ENCODE measurements around the gene ZFAND3. TPM values are rescaled to one million over a fixed set of nuclear protein-coding genes. Genes with fewer than 3 reads are reported as not detected.
"Not testable (repeated sequence)": the region's sequence is repeated elsewhere in the genome, so short reads cannot be mapped to it uniquely, and the experiment has no call there.

ZFAND3 gene
- total and polyA plus RNA-seq, 2 donors (not counting 1 experiment from before 2014, with no cell fraction given): 13.5 to 58.3 TPM

- H3K27me3 Mint-ChIP-seq: no peaks in the 10 kb centered on the region
- ATAC-seq (ENCODE audit: low read depth): no peak
Measured at GRCh38 chr6:38119516-38119915, 300.0 kb downstream of the ZFAND3 start.

DNA sequence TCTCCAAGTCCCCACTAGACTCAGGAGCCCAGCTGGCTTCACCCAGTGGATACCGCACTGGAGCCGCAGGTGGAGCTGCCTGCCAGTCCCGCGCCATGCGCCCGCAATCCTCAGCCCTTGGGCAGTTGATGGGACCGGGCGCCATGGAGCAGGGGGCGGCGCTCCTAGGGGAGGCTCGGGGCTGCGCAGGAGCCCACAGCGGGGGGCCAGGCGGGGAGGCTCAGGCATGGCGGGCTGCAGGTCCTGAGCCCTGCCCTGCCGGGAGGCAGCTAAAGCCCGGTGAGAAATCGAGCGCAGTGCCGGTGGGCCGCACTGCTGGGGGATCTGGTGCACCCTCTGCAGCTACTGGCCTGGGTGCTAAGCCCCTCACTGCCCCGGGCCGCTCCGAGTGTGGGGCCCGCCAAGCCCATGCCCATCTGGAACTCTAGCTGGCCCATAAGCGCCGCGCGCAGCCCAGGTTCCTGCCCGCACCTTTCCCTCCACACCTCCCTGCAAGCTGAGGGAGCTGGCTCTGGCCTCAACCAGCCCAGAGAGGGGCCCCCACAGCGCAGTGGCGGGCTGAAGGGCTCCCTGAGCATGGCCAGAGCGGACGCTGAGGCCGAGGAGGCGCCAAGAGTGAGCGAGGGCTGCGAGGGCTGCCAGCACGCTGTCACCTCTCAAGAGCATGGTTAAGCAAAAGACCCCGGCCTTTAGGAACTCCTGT, 304.8 kb downstream of the ZFAND3 start:
- H2AFZ ChIP-seq (ENCODE audit: insufficient read depth, low read depth, low read length, poor library complexity, severe bottlenecking); H3K4me2 ChIP-seq (replicated peaks; ENCODE audit: low read depth, low read length, poor library complexity, severe bottlenecking); H3K4me1 ChIP-seq (ENCODE audit: control insufficient read depth in 2 of 2, insufficient read depth in 2 of 2, low read length in 2 of 2); H3K9ac ChIP-seq (ENCODE audit: low read length); ATAC-seq (ENCODE audit: low read depth); H4K20me1 ChIP-seq (ENCODE audit: control insufficient read depth, insufficient read depth, low read length, poor library complexity, severe bottlenecking); H3K9me3 Mint-ChIP-seq (ENCODE audit: insufficient read depth); H3K4me1 Mint-ChIP-seq; H3K4me3 ChIP-seq (ENCODE audit: control extremely low read depth in 1 of 5, extremely low read depth in 1 of 5, insufficient read depth in 1 of 5, low read depth in 2 of 5, low read length in 4 of 5); H3K9me3 ChIP-seq (ENCODE audit: control extremely low read depth in 1 of 3, control insufficient read depth in 2 of 3, insufficient read depth in 1 of 3, low read length in 2 of 3); H3K27ac ChIP-seq (ENCODE audit: low read length in 2 of 2); H3K27me3 Mint-ChIP-seq; intact Hi-C loops (cut with micrococcal nuclease); H3K79me2 ChIP-seq (ENCODE audit: control insufficient read depth, insufficient read depth, low read length); H3K27ac Mint-ChIP-seq; POLR2A ChIA-PET; DNase-seq; H3K4me3 Mint-ChIP-seq; H3K27me3 ChIP-seq (replicated peaks in 1 of 4; ENCODE audit: control extremely low read depth in 1 of 4, control insufficient read depth in 3 of 4, insufficient read depth in 4 of 4, low read length in 3 of 4): not testable (repeated sequence)
- CTCF ChIA-PET: interaction anchor here (1.7 kb wide), 1 partner anchor 8 kb away, joined by 4 read pairs; no protein-coding TSS in a partner anchor
- peaks cover 7 to 20% of the 10 kb centered on the region in 2 experiments for H3K36me3 ChIP-seq (replicated peaks in 1 of 2; ENCODE audit: control extremely low read depth in 1 of 2, control insufficient read depth in 1 of 2, extremely low read depth in 1 of 2, insufficient read depth in 2 of 2, low read length in 1 of 2)
- 98% methylated on average over 36 of the region's 40 CpGs for WGBS (ENCODE audit: insufficient coverage)

More at GRCh38 chr6:38119516-38119915, 300.0 kb downstream of the ZFAND3 start:
- intact Hi-C loops (cut with micrococcal nuclease): no loop called here
- Mint-ChIP-seq H3K4me1 (no peaks in the 10 kb centered on the region), H3K27ac (no peak overlapping the region), H3K9me3 (ENCODE audit: insufficient read depth) (no peaks in the 10 kb centered on the region), H3K4me3 (no peak overlapping the region)
- H3K27me3 ChIP-seq (replicated peaks in 1 of 4; ENCODE audit: control extremely low read depth in 1 of 4, control insufficient read depth in 3 of 4, insufficient read depth in 4 of 4, low read length in 3 of 4): no peaks in the 10 kb centered on the region
- no peak overlapping the region for H3K9ac ChIP-seq (ENCODE audit: low read length)
- no peak for DNase-seq
- no peaks in the 10 kb centered on the region for H3K9me3 ChIP-seq (ENCODE audit: control extremely low read depth in 1 of 3, control insufficient read depth in 2 of 3, insufficient read depth in 1 of 3, low read length in 2 of 3)
- no peaks in the 10 kb centered on the region for H3K4me1 ChIP-seq (ENCODE audit: control insufficient read depth in 2 of 2, insufficient read depth in 2 of 2, low read length in 2 of 2)
- H3K27ac ChIP-seq (ENCODE audit: low read length in 2 of 2): no peak overlapping the region
- ChIA-PET POLR2A (no interaction called here), CTCF (no interaction called here)
- H3K4me3 ChIP-seq (ENCODE audit: control extremely low read depth in 1 of 5, extremely low read depth in 1 of 5, insufficient read depth in 1 of 5, low read depth in 2 of 5, low read length in 4 of 5): no peak overlapping the region
- H4K20me1 ChIP-seq (ENCODE audit: control insufficient read depth, insufficient read depth, low read length, poor library complexity, severe bottlenecking): no peaks in the 10 kb centered on the region
- no peak overlapping the region for H3K4me2 ChIP-seq (replicated peaks; ENCODE audit: low read depth, low read length, poor library complexity, severe bottlenecking)
- 100% methylated on average over 5 of the region's 6 CpGs for WGBS (ENCODE audit: insufficient coverage)
- peaks cover 14% of the 10 kb centered on the region for H3K79me2 ChIP-seq (ENCODE audit: control insufficient read depth, insufficient read depth, low read length)
- peaks cover 16 to 34% of the 10 kb centered on the region in 2 experiments for H3K36me3 ChIP-seq (replicated peaks in 1 of 2; ENCODE audit: control extremely low read depth in 1 of 2, control insufficient read depth in 1 of 2, extremely low read depth in 1 of 2, insufficient read depth in 2 of 2, low read length in 1 of 2)
- H2AFZ ChIP-seq (ENCODE audit: insufficient read depth, low read depth, low read length, poor library complexity, severe bottlenecking): no peak overlapping the region
- TF ChIP-seq CTCF (IDR thresholded peaks at IDR 0.05): no peak
